IPS DF 6.9 (cell line): ENCODE measurements around the gene MORN3.
"Not testable (repeated sequence)": the region's sequence is repeated elsewhere in the genome, so short reads cannot be mapped to it uniquely, and the experiment has no call there.

Source experiments
- DNase-seq: peaks from one replicate; pipeline ENCODE4 v3.0.0-alpha.2; 2013; ENCODE audit warnings: low read depth, low spot score
- H3K27ac ChIP-seq: one replicate; pipeline ENCODE4 v1.5.1; 2013; ENCODE audit warnings: low read length, control low read depth
- H3K27me3 ChIP-seq: 2 replicates; pipeline ENCODE4 v1.6.1; 2013; ENCODE audit warnings: mild to moderate bottlenecking, low read length; ENCODE audit not compliant: control insufficient read depth, insufficient read depth
- H3K36me3 ChIP-seq: 2 replicates; pipeline ENCODE4 v1.6.1; 2013; ENCODE audit warnings: low read length; ENCODE audit not compliant: control insufficient read depth, insufficient read depth
- H3K4me1 ChIP-seq: 2 replicates; pipeline ENCODE4 v1.6.1; 2013; ENCODE audit warnings: low read length; ENCODE audit not compliant: control insufficient read depth, insufficient read depth
- H3K4me3 ChIP-seq: 2 replicates; pipeline ENCODE4 v1.5.1; 2013; ENCODE audit warnings: mild to moderate bottlenecking, low read length
- H3K9me3 ChIP-seq: 2 replicates; pipeline ENCODE4 v1.6.1; 2013; ENCODE audit warnings: low read length, inconsistent platforms; ENCODE audit not compliant: control insufficient read depth, insufficient read depth
- WGBS: extraction: QIAGEN DNeasy Blood & Tissue Kit; methylation state at CpG from one replicate; pipeline ENCODE4 v1.1.7; 2013; ENCODE audit warnings: mixed read lengths, missing lambda C conversion rate; ENCODE audit not compliant: insufficient read length, insufficient coverage; 5-methylcytosine and 5-hydroxymethylcytosine counted together

MORN3 gene

DNA sequence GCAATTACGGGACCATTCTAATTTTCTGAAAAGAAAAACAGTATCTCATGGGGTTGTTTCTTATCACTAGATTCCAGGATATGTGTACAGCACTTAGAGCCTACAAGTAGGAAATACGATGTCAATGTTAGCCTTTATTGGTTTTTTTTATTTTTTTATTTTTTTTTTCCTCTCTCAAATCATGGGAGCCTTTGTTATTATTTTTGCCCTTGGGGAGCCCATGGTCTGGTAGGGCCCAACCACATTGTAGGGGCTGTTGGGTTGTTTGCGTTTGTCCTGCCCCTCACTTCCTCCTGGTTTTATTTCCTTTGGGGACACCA is 5.9 kb downstream of the MORN3 start:
- Histone ChIP-seq H3K27ac (no peak overlapping the region), H3K9me3 (no peaks in the 10 kb centered on the region), H3K4me1 (peaks cover 6% of the 10 kb centered on the region; the same call in 1 of the 2 replicates), H3K27me3 (no peaks in the 10 kb centered on the region), H3K4me3 (no peak overlapping the region), H3K36me3 (no peaks in the 10 kb centered on the region)
- no CpG with 5 or more reads among the region's 3 CpGs for WGBS
- DNase-seq: no peak

DNA sequence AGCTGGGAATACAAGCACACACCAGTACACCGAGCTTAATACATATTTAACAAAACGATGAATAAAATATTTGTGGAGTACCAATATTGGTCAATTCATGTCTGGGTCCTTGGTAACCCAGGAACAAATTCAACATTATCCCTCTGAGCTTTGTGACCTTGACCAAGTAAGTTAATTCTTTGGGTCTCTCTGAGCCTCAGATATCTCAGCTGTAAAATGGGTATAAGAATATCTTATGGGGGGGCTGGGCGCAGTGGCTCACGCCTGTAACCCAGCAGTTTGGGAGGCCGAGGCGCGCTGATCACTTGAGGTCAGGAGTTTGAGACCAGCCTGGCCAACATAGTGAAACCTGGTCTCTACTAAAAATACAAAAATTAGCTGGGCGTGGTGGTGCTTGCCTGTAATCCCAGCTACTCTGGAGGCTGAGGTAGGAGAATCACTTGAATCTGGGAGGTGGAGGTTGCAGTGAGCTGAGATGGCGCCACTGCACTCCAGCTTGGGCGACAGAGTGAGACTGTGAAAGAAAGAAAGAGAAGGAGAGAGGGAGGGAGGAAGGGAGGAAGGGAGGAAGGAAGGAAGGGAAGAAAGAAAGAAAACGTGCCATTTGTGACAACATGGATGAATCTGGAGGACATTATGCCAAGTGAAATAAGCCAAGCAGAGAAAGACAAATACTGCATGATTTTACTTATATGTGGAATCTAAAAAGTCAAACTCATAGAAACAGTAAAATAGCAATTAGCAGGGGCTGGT is 7.9 kb downstream of the MORN3 start:
- DNase-seq, H3K4me1 ChIP-seq, H3K27me3 ChIP-seq, H3K36me3 ChIP-seq, H3K9me3 ChIP-seq, H3K4me3 ChIP-seq, H3K27ac ChIP-seq: not testable (repeated sequence)
- WGBS: no CpG with 5 or more reads among the region's 11 CpGs

DNA sequence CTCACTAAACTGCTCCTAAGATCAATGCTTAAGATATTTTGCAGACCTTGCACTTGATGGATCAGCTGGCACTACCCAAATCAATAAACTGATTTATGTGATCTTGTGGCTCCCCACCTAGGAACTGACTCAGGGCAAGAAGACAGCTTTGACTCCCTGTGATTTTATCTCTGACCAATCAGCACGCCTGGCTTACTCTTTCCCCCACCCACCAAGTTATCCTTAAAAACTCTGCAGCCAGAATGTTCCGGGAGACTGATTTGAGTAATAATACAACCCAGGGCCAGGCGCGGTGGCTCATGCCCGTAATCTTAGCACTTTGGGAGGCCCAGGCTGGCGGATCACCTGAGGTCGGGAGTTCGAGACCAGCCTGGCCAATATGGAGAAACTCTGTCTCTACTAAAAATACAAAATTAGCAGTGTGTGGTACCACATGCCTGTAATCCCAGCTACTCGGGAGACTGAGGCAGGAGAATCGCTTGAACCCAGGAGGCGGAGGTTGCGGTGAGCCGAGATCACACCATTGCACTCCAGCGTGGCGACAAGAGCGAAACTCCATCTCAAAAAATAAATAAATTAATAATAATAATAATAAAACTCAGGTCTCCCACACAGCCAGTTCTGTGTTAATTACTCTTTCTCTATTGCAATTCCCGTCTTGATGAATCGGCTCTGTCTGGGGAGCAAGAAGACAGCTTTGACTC is 12.0 kb downstream of the MORN3 start:
- no peak overlapping the region for H3K27ac ChIP-seq
- WGBS: no CpG with 5 or more reads among the region's 18 CpGs
- H3K9me3 ChIP-seq: no peaks in the 10 kb centered on the region
- H3K36me3 ChIP-seq: no peaks in the 10 kb centered on the region
- H3K4me1 ChIP-seq: peaks cover 5% of the 10 kb centered on the region; the same call in 1 of the 2 replicates
- DNase-seq: no peak
- no peak overlapping the region for H3K4me3 ChIP-seq
- H3K27me3 ChIP-seq: no peaks in the 10 kb centered on the region

DNA sequence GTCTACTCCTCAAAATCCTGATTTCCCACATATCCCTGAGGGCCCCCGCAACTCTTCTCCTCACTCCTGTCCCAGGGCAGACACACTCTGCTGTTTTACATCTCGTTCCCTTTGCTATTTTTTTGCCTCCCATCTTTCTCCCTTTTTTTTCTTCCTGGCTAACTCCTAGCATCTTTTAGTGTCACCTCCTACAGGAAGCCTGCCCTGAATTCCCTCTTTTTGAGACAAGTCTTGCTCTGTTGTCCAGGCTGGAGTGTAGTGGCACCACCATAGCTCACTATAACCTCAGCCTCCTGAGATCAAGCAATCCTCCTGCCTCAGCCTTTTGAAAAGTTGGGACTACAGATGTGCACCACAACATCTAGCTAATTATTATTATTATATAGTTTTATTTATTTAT is 13.3 kb downstream of the MORN3 start:
- Histone ChIP-seq H3K4me1 (peaks cover 5% of the 10 kb centered on the region; the same call in 1 of the 2 replicates), H3K27me3 (no peaks in the 10 kb centered on the region), H3K36me3 (no peaks in the 10 kb centered on the region), H3K27ac (no peak overlapping the region), H3K4me3 (no peak overlapping the region), H3K9me3 (no peaks in the 10 kb centered on the region)
- WGBS: no CpG with 5 or more reads among the region's 2 CpGs
- DNase-seq: no peak

DNA sequence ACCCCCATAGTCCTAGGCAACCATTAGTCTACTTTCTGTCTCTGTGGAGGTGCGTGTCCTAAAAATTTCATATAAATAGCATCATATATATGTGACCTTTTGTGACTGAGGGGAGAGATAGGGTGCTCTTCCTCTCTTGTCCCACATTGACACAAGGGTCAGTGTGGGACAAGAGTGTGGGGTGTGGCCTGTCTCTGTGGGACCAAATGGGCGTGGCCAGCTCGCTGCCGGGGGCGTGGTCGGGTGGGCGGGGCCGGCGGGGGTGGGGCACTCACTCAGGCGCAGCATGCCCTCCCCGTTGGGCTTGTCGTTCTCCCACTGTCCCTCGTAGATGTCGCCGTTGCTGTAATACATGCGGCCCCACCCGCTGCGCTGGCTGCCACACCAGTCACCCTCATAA is 15.5 kb downstream of the MORN3 start:
- Histone ChIP-seq H3K4me1 (peaks cover 3% of the 10 kb centered on the region; the same call in 1 of the 2 replicates), H3K27me3 (no peaks in the 10 kb centered on the region), H3K36me3 (no peaks in the 10 kb centered on the region), H3K4me3 (no peak overlapping the region), H3K9me3 (no peaks in the 10 kb centered on the region), H3K27ac (no peak overlapping the region)
- no peak for DNase-seq
- WGBS: no CpG with 5 or more reads among the region's 18 CpGs

DNA sequence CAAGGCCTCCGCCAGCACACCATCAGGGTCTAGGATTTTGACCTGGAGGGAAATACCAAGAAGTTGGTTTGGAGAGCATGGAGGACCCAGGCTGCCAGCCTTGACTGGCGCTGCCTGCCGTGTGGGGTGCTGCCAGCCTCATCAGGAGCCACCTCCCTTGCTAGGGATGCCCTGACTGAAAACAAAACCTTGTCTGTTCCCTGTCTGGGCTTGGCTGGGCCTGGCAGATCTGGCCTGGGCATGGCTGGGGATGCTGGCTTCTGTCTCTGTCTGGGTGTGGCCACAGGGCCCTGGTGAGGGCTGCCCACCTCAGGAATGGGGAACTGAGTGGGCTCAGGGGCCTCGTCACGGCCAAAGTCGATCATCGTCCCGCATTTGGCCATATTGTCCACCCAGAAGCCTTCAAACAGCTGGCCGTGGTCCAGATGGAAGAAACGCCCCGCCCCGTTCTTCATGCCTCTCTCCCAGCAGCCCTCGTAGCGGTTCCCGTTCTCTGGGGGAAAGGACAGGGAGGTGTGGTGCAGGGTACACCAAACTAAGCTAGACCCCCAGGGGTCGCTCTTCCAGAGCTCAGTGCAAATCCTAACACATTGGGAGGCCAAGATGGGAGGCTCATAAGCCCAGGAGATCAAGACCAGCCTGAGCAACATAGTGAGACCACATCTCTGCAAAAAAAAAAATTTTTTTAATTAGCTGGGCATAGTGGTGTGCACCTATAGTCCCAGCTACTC is 16.5 kb downstream of the MORN3 start:
- no peak overlapping the region for H3K27ac ChIP-seq
- H3K27me3 ChIP-seq: no peaks in the 10 kb centered on the region
- no CpG with 5 or more reads among the region's 16 CpGs for WGBS
- no peaks in the 10 kb centered on the region for H3K4me1 ChIP-seq
- no peaks in the 10 kb centered on the region for H3K36me3 ChIP-seq
- no peaks in the 10 kb centered on the region for H3K9me3 ChIP-seq
- no peak overlapping the region for H3K4me3 ChIP-seq
- DNase-seq: no peak

DNA sequence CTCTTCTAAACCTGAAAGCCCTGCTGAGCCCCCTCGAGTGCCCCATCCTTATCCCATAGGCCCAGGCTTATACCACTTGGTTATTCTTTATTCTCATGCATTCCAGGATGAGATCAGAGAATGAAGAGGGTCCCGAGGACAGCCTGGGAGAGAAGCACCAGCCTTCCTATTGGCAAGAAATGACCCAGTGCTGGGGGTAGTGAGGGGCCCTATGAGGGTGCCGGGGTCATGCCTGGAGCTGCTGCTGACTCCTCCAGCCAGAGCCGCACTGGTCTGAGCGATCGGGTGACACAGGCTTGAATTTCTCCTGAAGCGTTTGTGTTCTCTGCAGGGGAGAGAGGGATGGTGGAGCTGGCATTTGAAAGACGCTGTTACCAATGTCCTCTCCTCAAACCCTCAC is 18.1 kb downstream of the MORN3 start:
- Histone ChIP-seq H3K4me1 (no peaks in the 10 kb centered on the region), H3K9me3 (no peaks in the 10 kb centered on the region), H3K36me3 (no peaks in the 10 kb centered on the region; the same call in 1 of the 2 replicates), H3K27ac (no peak overlapping the region), H3K4me3 (no peak overlapping the region), H3K27me3 (no peaks in the 10 kb centered on the region)
- DNase-seq: no peak
- no CpG with 5 or more reads among the region's 8 CpGs for WGBS

DNA sequence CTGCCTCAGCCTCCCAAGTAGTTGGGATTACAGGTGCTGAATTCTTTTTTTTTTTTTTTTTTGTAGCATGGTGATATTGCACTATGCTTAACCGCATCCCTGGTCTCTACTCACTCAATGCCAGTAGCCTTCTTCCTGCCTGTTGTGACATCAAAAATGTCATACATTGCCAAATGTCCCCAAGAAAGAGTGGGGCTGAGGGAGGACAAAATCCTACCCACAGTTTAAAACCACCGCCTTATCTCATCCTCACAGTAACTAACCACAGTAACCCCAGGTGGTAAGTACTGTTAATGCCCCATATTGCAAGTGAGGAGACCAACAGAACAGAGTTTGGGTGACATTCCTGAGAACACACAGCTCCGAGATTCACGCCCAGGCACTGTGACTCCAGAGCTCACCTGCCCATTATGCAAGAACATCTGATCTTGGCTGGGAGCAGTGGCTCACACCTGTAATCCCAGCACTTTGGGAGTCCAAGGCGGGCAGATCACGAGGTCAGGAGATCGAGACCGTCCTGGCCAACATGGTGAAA is 19.6 kb downstream of the MORN3 start:
- DNase-seq: no peak
- H3K4me3 ChIP-seq: no peak overlapping the region
- H3K27me3 ChIP-seq: no peaks in the 10 kb centered on the region
- no peaks in the 10 kb centered on the region for H3K9me3 ChIP-seq
- WGBS: no CpG with 5 or more reads among the region's 8 CpGs
- no peaks in the 10 kb centered on the region for H3K4me1 ChIP-seq
- H3K36me3 ChIP-seq: no peaks in the 10 kb centered on the region; the same call in 1 of the 2 replicates
- H3K27ac ChIP-seq: no peak overlapping the region

DNA sequence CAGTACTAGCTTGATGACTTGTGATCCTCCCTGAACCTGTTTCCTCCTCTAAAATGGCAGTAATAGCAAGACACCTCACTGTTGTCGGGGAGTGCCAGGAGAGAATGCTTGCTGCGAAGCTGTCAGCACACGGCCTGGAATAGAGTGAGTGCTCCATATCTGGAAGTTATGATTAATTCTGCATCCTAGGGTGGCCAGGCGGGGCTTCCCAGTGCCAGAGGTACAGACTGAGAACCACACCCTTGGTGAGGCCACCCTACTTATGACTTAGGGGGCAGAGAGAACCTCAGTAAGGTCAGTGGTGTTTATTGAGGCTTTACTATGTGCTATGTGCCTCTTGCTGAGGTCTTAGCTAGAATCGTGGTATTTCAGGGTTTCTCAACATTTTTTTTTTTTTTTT is 20.1 kb downstream of the MORN3 start:
- no peak overlapping the region for H3K27ac ChIP-seq
- H3K4me3 ChIP-seq: no peak overlapping the region
- no peaks in the 10 kb centered on the region for H3K4me1 ChIP-seq
- H3K9me3 ChIP-seq: no peaks in the 10 kb centered on the region
- no peak for DNase-seq
- no peaks in the 10 kb centered on the region; the same call in 1 of the 2 replicates for H3K36me3 ChIP-seq
- WGBS: no CpG with 5 or more reads among the region's 5 CpGs
- H3K27me3 ChIP-seq: no peaks in the 10 kb centered on the region

DNA sequence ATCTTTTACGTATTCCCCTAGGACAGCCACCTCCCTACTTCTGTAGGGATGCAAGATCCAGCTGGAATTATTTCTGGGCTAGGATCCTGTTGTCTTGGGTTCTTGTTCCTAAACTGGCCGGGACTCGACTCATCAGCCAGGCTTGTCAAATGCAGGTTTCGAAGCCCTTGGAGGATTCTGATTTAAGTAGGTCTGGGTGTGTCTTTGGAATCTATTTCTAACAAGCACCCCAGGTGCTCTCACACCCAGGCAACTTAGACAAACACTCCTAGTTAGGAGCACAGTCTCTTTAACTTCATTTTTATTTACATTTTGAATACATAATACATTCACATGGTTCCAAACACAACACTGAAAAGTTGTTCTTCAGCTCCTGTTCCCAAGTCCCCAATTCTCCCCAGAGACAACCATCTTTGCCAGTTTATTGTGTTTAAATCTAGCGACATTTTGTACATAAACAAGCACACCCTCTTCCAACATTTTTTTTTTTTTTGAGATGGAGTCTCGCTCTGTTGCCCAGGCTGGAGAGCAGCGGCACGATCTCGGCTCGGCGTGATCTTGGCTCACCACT is 20.9 kb downstream of the MORN3 start:
- no peak overlapping the region for H3K4me3 ChIP-seq
- no peak for DNase-seq
- no peaks in the 10 kb centered on the region for H3K9me3 ChIP-seq
- no peaks in the 10 kb centered on the region for H3K4me1 ChIP-seq
- WGBS: no CpG with 5 or more reads among the region's 11 CpGs
- H3K27ac ChIP-seq: no peak overlapping the region
- H3K27me3 ChIP-seq: no peaks in the 10 kb centered on the region
- no peaks in the 10 kb centered on the region; the same call in 1 of the 2 replicates for H3K36me3 ChIP-seq
